Ishikawa (cell line): Measurements from ENCODE around the gene PRKCSH.

Experiments
- CEBPB ChIP-seq: IDR thresholded peaks from 2 replicates; pipeline ENCODE4 v1.6.1; 2012
- EP300 ChIP-seq: IDR thresholded peaks from 2 replicates; pipeline ENCODE4 v1.6.1; 2012; ENCODE audit warnings: borderline replicate concordance
- FOXM1 ChIP-seq: IDR thresholded peaks from 2 replicates; pipeline ENCODE4 v1.6.1; 2012; ENCODE audit warnings: low read depth, borderline replicate concordance
- MAX ChIP-seq: IDR thresholded peaks from 2 replicates; pipeline ENCODE4 v1.6.1; 2012
- RAD21 ChIP-seq: IDR thresholded peaks from 2 replicates; pipeline ENCODE4 v1.6.1; 2012; ENCODE audit warnings: low read depth
- REST ChIP-seq: IDR thresholded peaks from 2 replicates; pipeline ENCODE4 v1.6.1; 2012; ENCODE audit warnings: low read depth, mild to moderate bottlenecking
- TAF1 ChIP-seq: IDR thresholded peaks from 2 replicates; pipeline ENCODE4 v1.6.1; 2012; ENCODE audit warnings: low read depth, mild to moderate bottlenecking
- TCF12 ChIP-seq: IDR thresholded peaks from 2 replicates; pipeline ENCODE4 v1.6.1; 2012; ENCODE audit warnings: low read depth
- TEAD4 ChIP-seq: IDR thresholded peaks from 2 replicates; pipeline ENCODE4 v1.6.1; 2012
- YY1 ChIP-seq: IDR thresholded peaks from 2 replicates; pipeline ENCODE4 v1.6.1; 2012; ENCODE audit warnings: low read depth
- ZBTB7A ChIP-seq: IDR thresholded peaks from 2 replicates; pipeline ENCODE4 v1.6.1; 2012; ENCODE audit warnings: low read depth

GRCh38 chr19:11495885-11496284 is 60.5 kb downstream of the PRKCSH start:
- TF ChIP-seq RAD21 = no peak
- no peak for TF ChIP-seq CEBPB
- TF ChIP-seq FOXM1 = no peak
- TF ChIP-seq EP300 = no peak
- no peak for TF ChIP-seq TAF1
- no peak for TF ChIP-seq YY1
- TF ChIP-seq REST = no peak
- no peak for TF ChIP-seq TEAD4
- no peak for TF ChIP-seq ZBTB7A
- TF ChIP-seq TCF12 = no peak
- TF ChIP-seq MAX = no peak
